ENCODE measurements around the gene THTPA. TPM values are rescaled to one million over a fixed set of nuclear protein-coding genes. Genes with fewer than 3 reads are reported as not detected.

The THTPA gene
- total and polyA plus RNA-seq, 2 of the 4 experiments (the other 2 are of a cell fraction): 5.0 to 9.2 TPM

- BruUV-seq (replicated peaks): no TSS peak
Measured at GRCh38 chr14:23543403-23543802, 12.7 kb upstream of the THTPA start.

More at GRCh38 chr14:23543403-23543802, 12.7 kb upstream of the THTPA start:
- Histone ChIP-seq H2AK9ac (replicated peaks; ENCODE audit: low read depth, low read length, poor library complexity) (no peak overlapping the region), H3K4ac (ENCODE audit: low read depth, low read length) (no peak overlapping the region), H2BK5ac (ENCODE audit: low read depth, low read length, poor library complexity, severe bottlenecking) (no peak overlapping the region), H3K23ac (ENCODE audit: low read depth, low read length) (no peak overlapping the region), H3K36me3 (ENCODE audit: control insufficient read depth, insufficient read depth, low read length) (no peaks in the 10 kb centered on the region), H2AK5ac (ENCODE audit: low read depth, low read length) (no peak overlapping the region), H2BK20ac (ENCODE audit: low read depth, low read length) (no peak overlapping the region), H2AFZ (replicated peaks; ENCODE audit: low read length, poor library complexity) (no peak overlapping the region), H2BK120ac (ENCODE audit: low read depth, low read length) (no peak overlapping the region), H4K20me1 (ENCODE audit: insufficient read depth, low read length) (no peaks in the 10 kb centered on the region), H3K27ac (ENCODE audit: insufficient read depth, low read length) (no peak overlapping the region), H2BK15ac (ENCODE audit: low read depth, low read length) (no peak overlapping the region), H3K4me2 (ENCODE audit: low read depth, low read length) (no peak overlapping the region), H3K79me1 (ENCODE audit: low read depth in 1 of 2, low read length in 2 of 2) (no peaks in the 10 kb centered on the region), H3K4me1 (ENCODE audit: control insufficient read depth, insufficient read depth, low read length) (peaks cover 10% of the 10 kb centered on the region), H3K9me1 (ENCODE audit: insufficient read depth, low read length) (peaks cover 4% of the 10 kb centered on the region), H4K8ac (ENCODE audit: low read depth in 2 of 2, low read length in 2 of 2) (no peak overlapping the region), H3K18ac (ENCODE audit: low read depth, low read length) (no peak overlapping the region), H3K9me3 (ENCODE audit: control insufficient read depth, insufficient read depth, low read length) (no peaks in the 10 kb centered on the region), H3K27me3 (ENCODE audit: control insufficient read depth, insufficient read depth, low read length) (no peaks in the 10 kb centered on the region), H3K9ac (ENCODE audit: low read depth, low read length) (no peak overlapping the region), H4K91ac (ENCODE audit: insufficient read depth, low read depth, low read length) (no peak overlapping the region), H3K56ac (ENCODE audit: extremely low read depth, insufficient read depth, low read length) (no peak overlapping the region), H3K4me3 (ENCODE audit: insufficient read depth, low read depth, low read length) (no peak overlapping the region), H3K14ac (replicated peaks; ENCODE audit: low read depth, low read length) (no peak overlapping the region), H4K5ac (ENCODE audit: low read depth, low read length) (no peak overlapping the region)
- DNase-seq (no peak), ATAC-seq (ENCODE audit: low read depth) (no peak)
- in situ Hi-C loops (cut with MboI; ENCODE audit: low sequenced_read_pairs): no loop called here
- TF ChIP-seq RCOR1 (IDR thresholded peaks at IDR 0.05; ENCODE audit: insufficient replicate concordance, low read length): no peak
- no peak for TF ChIP-seq ELK1 (IDR thresholded peaks at IDR 0.05; ENCODE audit: borderline replicate concordance, low read depth, low read length)
- TF ChIP-seq MAZ (IDR thresholded peaks at IDR 0.05; ENCODE audit: borderline replicate concordance, low read depth, low read length): no peak
- TF ChIP-seq RAD21 (IDR thresholded peaks at IDR 0.05; ENCODE audit: low read length): no peak
- no peak for TF ChIP-seq MXI1 (IDR thresholded peaks at IDR 0.05; ENCODE audit: borderline replicate concordance, low read depth, low read length)
- no peak for TF ChIP-seq RFX5 (IDR thresholded peaks at IDR 0.05; ENCODE audit: low read depth, low read length)
- TF ChIP-seq USF2 (IDR thresholded peaks at IDR 0.05; ENCODE audit: low read depth, low read length): no peak
- TF ChIP-seq FOS (IDR thresholded peaks at IDR 0.05; ENCODE audit: low read depth, low read length): no peak
- no peak for TF ChIP-seq CHD1 (IDR thresholded peaks at IDR 0.05; ENCODE audit: low read depth, low read length)
- TF ChIP-seq CTCF (conservative IDR thresholded peaks at IDR 0.05; ENCODE audit: low read depth, low read length): no peak
- no peak for TF ChIP-seq BHLHE40 (IDR thresholded peaks at IDR 0.05; ENCODE audit: low read depth, low read length)
- TF ChIP-seq SMC3 (IDR thresholded peaks at IDR 0.05; ENCODE audit: low read depth, low read length): no peak
- TF ChIP-seq POLR2A (IDR thresholded peaks at IDR 0.05; ENCODE audit: low read depth, low read length): no peak
- CTCF ChIA-PET: no interaction called here
- POLR2A ChIA-PET (ENCODE audit: unreplicated experiment): no interaction called here
- no CpG with 5 or more reads among the region's 5 CpGs for WGBS, 2 experiments (ENCODE audit: extremely low coverage in 2 of 2, insufficient read length in 1 of 2)
- intact Hi-C loops (cut with micrococcal nuclease): no loop called here
- dilution Hi-C loops (cut with HindIII; ENCODE audit: low sequenced_read_pairs, unreplicated experiment): no loop called here

All from IMR-90 (cell line).